ENCODE measurements around the gene CCDC3.
A peak's percentile ranks its signal among the peaks of the same experiment; 100 is the strongest.

DNA sequence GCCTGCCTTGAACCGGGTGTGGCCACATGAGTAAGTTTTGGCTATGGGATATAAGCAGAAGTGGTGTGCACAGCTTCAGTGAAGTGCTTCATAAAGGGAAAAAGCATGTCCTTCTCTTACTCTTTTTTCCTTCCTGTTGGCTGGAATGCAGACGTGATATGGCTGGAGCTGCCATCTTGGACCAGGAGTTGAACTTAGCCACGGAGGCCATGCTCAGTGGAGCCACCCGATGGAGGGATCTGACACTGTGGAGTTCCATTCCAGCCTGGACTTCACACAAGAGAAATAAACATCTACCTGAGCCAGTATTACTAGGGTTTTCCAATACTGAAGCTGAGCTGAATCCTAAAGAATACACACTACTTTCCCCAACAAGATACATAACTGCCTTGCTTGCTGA is 52.3 kb downstream of the CCDC3 start:
- no peak for TF ChIP-seq POLR2AphosphoS5 (IDR thresholded peaks at IDR 0.05; ENCODE audit: low read depth, low read length)
- TF ChIP-seq, protein P1, sequence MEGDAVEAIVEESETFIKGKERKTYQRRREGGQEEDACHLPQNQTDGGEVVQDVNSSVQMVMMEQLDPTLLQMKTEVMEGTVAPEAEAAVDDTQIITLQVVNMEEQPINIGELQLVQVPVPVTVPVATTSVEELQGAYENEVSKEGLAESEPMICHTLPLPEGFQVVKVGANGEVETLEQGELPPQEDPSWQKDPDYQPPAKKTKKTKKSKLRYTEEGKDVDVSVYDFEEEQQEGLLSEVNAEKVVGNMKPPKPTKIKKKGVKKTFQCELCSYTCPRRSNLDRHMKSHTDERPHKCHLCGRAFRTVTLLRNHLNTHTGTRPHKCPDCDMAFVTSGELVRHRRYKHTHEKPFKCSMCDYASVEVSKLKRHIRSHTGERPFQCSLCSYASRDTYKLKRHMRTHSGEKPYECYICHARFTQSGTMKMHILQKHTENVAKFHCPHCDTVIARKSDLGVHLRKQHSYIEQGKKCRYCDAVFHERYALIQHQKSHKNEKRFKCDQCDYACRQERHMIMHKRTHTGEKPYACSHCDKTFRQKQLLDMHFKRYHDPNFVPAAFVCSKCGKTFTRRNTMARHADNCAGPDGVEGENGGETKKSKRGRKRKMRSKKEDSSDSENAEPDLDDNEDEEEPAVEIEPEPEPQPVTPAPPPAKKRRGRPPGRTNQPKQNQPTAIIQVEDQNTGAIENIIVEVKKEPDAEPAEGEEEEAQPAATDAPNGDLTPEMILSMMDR (IDR thresholded peaks at IDR 0.05), result peak; percentile 9; the same call in 1 of the 2 replicates
- TF ChIP-seq, protein P2, sequence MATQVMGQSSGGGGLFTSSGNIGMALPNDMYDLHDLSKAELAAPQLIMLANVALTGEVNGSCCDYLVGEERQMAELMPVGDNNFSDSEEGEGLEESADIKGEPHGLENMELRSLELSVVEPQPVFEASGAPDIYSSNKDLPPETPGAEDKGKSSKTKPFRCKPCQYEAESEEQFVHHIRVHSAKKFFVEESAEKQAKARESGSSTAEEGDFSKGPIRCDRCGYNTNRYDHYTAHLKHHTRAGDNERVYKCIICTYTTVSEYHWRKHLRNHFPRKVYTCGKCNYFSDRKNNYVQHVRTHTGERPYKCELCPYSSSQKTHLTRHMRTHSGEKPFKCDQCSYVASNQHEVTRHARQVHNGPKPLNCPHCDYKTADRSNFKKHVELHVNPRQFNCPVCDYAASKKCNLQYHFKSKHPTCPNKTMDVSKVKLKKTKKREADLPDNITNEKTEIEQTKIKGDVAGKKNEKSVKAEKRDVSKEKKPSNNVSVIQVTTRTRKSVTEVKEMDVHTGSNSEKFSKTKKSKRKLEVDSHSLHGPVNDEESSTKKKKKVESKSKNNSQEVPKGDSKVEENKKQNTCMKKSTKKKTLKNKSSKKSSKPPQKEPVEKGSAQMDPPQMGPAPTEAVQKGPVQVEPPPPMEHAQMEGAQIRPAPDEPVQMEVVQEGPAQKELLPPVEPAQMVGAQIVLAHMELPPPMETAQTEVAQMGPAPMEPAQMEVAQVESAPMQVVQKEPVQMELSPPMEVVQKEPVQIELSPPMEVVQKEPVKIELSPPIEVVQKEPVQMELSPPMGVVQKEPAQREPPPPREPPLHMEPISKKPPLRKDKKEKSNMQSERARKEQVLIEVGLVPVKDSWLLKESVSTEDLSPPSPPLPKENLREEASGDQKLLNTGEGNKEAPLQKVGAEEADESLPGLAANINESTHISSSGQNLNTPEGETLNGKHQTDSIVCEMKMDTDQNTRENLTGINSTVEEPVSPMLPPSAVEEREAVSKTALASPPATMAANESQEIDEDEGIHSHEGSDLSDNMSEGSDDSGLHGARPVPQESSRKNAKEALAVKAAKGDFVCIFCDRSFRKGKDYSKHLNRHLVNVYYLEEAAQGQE (IDR thresholded peaks at IDR 0.05; ENCODE audit: insufficient read depth in 1 of 2, low read depth in 2 of 2, low read length in 1 of 2), result no peak
- no peak for TF ChIP-seq TCF7L2 (IDR thresholded peaks at IDR 0.05; ENCODE audit: low read depth, low read length)

Measured in Panc1 (cell line).